NCI-H1105 treated with DMSO at 0.1 percent for 48 hours (cell line): ENCODE measurements around the gene DHFR.

Experiments used
- DNase-seq: peaks from one replicate; lab custom pipeline; 2025; lab: John Stamatoyannopoulos, UW

Gene DHFR

DNA sequence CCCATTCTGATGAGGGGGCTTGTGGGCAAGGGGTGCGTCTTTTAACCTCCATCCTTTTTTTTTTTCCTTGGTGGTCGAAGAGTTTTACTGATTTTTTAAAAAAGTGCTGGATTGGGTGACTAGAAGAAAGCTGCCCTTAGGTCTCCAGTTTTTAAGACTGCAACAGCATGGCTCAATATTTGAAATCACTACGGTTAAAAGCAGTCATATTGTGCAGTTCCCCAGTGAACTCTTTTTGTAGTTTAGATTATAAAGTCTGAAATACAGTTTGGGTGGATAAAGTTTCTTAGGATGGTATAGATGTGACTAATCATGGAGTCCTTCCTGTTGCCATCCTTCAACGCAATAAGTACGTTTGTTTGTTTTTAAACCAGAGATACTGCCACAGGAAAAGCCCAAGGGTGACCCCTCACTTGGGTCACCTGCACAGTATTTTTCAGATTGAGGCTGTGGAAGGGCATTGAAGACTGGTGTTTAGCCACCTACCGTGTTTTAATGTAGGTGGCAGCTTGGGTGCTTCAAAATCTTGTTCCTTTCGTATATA lies 520 bp upstream of the DHFR start:
- DNase-seq, result no peak

DNA sequence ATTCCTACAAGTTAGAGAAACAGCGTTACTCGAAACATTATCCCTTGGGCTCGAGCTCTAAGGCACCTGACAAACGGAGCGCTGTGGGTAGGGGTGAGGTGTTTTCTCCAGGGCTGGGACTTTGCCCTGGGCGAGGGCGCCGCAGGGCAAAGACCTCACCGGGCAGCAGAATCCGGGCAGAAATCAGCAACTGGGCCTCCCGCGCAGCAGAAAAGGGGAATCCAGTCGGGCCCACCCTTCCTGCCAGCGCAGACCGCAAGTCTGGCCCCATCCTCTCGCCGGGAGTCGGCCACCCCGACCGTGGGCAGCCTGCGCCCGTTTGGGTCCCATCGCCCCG lies 761 bp downstream of the DHFR start:
- peak; percentile 5 for DNase-seq

DNA sequence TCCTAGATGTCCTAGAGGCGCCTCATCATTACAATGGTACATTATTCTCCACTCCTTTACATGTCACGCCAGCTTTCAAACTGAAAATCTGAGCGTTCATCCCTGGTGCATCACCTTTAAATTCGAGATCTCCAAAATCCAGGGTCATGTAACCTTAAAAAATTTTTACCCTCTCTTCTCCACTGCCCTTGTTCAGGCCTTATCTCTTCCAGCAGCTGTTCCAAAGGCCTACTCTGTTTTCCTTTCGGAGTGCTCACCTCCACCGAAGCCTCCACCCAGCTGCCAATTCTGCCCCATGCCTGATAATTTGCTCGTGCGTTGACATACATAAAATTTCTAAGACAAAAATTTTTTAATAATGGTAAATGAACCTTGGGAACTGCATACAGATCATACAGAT lies 1.3 kb downstream of the DHFR start:
- no peak for DNase-seq

DNA sequence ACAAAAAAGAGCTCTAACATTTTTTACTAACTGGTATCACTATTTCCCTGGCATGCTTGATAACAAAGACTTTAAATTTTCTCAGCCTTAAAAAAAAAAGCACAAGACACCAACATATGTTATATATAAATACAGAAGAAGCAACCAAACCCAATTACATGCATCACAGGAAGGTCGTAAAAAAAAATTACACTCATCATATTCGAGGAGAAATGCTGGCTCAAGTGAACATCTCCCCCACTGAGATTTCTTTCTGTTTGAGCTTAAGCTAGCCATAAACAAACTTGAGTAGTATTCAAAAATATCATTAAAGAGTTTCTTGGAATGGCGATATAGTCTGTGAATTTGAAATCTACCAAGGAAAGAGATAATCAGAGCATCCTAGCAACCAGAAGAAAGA lies 7.9 kb downstream of the DHFR start:
- DNase-seq, result no peak

DNA sequence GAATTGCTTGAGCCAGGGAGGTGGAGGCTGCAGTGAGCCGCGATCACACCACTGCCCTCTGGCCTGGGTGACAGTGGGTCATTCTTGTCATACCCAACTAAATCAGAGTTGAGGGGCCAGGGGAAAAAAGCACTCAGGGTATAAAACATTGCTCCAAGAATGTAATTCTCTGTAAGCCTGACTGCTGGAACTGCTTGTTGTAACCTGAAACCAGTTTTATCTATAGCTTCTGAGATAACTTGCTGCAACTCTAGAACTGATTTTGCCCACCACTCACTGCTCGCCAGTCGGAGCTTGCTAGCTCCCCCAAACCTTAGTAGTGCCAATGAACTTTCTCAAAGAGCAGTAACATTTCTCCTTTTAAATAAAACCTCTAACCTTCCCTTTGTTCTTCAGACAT lies 9.9 kb downstream of the DHFR start:
- DNase-seq, result no peak

DNA sequence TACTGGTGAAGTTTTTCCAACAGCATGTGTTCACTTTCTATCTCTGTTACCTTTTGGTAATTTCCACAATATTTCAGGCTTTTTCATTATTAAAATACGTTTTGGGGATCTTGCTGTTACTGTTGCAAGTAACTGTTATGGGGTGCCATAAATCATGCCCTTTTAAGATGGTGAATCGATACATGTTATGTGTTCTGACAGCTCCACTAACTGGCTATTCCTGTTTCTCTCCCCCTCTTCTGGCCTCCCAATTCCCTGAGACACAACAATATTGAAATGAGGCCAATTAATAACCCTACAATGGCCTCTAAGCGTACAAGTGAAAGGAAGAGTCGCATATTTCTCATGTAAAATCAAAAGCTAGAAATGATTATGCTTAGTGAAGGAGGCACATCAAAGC lies 13.4 kb downstream of the DHFR start:
- DNase-seq, result no peak

DNA sequence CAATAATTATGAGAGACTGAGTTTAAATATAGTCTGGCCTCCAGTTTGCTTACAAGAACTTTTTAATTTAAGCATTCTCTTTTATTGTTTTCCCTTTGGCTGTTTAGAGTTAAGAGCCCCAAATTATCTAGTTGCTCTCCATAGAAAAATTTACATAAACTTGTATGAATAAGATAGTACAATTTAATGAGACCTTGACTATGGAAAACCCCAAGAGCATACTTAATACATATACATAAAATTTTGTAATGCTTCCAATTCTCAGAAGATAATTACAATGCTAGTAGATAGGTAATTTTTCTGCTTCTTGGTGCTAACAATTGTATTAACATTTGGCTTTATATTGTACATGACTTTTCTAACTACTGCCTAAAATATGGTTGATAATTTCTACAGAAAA lies 20.6 kb downstream of the DHFR start:
- DNase-seq, result no peak

DNA sequence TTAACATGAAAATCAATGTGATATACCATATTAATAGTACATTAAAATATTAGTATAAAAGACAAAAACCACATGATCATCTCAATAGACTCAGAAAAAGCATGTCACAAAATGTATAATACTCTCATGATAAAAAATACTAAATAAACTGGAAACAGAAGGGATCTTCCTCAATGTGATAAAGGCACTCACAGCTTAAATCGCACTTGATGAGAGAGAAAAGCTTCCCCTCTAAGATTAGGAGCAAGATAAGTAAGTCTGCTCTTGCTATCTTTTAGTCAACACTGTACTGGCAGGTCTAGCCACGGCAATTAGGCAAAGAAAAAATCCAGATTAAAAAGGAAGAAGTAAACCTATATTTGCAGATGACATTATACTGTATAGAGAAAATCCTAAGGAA lies 22.1 kb downstream of the DHFR start:
- no peak for DNase-seq

DNA sequence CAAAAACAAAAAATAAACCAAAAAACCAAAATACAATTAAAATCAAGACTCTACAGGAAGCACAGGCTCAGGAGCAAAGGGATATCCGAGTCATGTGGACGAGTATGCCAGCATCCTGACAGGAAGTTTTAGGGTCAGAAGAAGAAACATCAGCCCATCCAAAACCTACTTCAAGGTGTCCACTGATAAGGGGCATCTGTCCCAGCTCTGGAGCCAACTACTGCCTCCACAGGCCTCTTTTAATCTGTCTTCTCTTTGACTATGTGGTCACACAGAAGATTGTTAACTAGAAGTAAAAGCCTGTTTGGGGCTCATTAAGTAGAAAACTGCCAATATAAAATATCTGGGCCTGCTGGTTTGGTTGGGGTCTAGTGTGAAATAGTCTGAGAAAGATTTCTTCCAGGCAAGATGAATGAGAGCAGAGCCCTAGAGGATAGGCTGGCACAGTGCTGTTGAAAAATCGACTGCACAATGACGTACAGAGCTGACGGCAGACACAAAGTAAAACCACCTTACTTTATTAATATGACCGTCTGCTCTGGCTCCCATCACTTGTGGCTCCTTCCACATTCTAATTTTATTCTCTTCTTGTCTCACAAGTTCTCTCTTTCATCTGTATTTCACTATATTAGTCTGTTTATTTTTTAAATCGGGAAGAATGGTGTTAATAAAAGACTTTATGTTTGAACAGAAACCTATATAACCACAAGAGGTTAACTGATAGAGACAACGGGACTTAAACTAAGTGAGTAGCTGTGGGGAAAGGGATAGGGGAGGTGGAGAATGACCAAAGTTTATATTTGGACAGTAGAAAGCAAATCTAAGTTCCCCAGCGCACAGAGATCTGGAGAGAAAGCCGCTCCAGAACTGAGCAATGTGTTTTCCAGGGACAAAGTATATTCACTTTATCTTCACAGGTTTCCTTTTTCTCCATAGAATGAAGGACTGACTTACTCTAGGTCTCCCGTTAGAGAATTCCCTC lies 23.2 kb downstream of the DHFR start:
- DNase-seq, result no peak

DNA sequence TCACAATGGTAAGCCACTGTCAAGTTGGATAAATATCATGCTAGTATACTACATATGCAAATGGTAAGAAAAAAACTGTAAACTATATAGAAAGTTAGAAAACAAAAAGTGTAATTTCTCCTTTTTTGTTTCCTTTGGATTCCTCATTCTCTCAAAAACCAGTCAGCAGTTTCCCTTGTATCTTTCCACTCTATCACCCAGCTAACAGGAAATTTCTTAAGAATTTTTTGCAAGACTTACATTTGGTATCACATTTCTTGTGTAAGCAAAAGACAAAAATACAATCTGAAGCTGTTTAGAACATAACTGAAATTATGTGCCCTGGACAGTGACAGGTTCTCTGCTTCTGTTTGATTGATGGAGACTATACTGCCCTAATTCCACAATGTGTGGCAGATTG lies 25.5 kb downstream of the DHFR start:
- DNase-seq, result no peak

DNA sequence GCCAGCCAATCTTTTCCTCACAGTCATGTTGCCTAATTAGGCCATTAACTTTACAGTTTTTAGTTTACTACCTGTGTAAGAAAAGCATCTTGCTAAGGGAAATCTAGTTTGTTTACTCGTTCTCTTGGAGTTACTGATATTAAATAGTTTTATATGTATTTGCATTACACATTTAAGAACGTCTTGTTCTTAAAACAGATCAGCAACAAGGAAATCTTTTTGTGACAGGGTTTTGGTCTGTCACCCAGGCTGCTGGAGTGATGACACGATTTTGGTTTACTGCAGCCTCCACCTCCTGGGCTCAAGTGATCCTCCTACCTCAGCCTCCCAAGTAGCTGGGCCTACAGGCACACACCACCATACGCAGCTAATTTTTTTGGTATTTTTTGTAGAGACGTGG lies 29.6 kb downstream of the DHFR start:
- no peak for DNase-seq

DNA sequence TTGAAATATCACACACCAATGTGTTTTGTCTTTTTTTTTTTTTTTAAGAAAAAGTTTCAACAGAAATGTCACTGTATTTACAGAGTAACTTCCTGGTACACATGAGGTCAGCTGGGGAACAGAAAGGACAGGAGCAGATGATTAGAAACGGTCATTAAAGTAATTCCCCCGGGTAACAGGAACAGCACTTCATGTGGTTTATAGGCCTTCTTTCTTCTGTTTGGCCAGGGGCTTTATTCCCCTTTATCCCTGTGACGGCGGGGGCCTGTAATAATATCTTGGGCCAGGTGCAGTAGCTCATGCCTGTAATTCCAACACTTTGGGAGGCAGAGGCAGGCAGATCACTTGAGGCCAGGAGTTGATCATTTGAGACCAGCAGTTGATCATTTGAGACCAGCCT lies 30.8 kb downstream of the DHFR start:
- DNase-seq, result no peak

DNA sequence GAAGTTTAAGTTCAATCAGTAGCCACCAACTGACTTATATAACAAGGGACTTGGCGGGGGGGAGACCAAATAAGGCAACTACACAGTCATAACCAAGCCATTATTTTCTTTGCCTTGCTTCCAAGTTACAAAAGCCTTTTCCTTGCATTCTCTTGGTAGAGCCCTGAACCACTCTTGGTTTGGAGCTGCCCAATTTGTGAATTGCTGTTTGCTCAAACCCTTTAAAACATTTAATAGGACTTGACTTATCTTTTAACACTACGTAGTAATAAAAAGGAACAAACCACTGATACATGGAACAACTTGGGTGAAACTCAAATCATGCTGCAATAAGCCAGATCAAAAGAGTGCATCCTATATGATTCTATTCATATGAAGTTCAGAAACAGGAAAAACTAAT lies 32.0 kb downstream of the DHFR start:
- DNase-seq, result no peak

DNA sequence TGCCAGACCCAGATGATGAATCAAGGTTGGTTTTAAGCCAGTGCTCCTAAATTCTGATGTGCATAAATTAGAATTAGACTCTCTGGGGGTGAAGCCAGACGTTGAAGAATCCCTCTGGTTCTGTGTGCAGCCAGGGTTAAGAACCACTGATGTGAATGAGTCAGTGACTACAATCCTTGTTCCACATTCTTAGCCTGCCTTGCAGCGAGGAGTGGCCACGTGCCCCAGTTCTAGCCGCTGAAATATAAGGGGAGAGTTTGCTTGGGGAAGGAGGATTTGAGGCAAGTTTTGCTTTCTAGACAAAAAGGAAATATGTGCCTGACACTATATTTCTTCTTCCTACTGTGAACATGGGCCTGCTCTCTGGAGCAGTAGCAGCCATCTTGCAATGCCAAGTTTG lies 34.6 kb downstream of the DHFR start:
- DNase-seq, result no peak

DNA sequence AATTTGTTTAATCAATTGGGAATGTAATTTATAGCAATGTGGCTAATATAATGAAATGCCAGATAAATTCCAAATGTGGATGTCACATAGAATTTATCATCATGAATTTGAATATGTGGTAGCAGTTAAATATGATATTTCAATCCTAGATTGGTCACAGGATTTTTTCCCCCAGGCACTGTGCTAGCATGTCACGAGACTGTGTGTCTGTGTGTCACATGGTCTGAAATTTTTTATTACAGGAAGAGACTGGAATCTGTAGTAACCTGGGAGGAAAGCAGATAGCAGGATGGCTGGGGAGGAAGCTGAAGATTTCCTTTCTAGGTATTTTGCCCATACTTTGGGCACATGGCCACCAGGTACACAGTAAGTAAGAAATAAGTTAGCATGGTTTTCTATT lies 35.7 kb downstream of the DHFR start:
- DNase-seq, result no peak

DNA sequence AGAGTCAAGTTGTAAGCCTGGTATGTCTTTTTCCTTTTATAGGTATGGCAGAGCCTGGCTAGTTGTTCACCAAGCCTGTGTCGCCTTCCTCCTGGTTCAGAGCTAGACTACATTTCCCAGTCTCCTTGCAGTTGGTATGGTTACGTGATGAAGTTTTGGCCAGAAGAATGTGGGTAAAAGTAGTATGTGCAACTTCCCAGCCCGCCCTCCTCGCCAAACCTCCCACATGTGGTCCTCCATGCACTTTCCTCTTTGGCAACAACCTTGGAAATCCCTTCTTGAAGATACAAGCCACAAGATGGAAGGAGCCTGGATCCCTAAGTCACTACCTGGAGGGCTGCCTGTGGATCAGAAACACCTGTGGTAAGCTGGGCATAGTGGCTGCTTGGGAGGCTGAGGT lies 36.3 kb downstream of the DHFR start:
- no peak for DNase-seq

DNA sequence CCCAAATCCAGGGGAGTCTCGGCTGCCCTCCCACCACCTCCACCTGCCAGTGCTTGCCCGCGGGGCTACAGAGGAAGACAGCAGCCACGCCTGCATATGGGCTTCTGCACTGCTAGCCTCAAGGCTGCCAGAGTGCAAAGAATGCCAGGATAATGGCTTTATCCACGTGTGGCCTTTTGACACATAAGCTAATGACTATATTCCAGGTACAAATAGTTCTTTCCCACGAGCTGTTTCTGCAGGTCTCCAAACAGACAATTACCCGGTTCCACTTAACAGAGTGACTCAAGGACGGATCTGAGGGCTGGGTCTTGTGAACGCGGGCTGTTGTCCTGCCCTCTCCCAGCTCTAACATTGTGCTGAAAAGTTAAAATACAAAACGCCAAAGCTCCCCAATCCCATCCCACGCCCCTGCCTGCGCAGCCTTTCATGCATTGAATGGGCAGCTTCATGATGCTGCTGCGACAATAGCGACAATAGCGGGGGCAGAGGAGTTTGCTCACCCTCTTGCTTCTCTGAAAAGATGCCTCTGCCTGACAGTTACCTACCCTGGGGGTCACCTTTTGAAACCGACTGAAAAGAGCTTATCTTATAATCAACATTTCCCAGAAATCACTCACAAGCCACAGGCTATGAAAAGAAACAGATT lies 39.4 kb downstream of the DHFR start:
- DNase-seq, result no peak

DNA sequence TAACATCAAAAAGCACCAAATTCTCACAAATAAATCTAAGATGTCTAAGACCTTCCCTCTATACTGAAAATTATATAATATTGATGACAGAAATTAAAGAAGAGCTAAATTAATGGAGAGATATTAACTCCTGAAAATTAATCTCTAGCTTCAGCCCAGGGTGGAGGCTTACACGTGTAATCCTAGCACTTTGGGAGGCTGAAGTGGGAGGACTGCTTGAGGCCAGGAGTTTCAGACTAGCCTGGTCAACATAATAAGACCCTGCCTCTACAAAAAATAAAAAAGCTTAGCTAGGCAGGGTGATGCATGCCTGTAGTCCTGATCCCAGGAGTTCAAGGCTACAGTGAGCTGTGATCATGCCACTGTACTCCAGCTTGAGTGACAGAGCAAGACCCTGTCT lies 45.1 kb downstream of the DHFR start:
- no peak for DNase-seq

DNA sequence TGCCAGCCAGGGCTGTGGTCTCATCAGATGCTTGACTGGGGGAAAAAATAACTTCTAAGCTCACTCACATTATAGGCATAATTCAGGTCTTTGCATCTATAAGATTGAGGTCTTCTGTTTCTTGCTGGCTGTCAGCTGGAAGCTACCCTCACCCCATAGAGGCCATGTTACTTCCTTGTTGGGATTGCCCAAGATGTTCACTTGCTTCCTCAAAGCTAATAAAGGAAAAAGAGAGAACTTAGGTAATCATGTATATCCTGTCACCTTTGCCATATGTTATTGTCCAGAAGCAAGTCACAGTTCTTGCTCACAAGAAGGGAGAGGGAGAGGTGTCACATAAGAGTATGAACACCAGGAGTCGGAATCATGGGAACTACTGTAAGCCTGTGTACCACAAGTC lies 46.1 kb downstream of the DHFR start:
- no peak for DNase-seq

DNA sequence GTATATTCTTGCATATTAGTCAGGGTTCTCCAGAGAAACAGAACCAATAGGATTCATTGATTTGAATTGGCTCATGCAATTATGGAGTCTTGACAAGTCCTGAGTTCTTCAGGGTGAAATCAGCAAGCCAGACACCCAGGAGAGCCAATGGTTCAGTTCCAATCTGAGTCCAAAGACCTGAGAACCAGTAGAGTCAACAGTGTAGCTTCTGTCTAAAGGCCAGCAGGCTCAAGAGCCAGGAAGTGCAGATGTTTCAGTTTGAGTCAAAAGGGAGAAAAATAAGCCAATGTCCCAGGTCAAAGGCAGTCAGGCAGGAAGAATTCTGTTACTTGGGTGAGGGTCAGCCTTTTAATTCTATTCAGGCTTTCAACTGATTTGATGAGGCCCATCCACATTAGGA lies 47.0 kb downstream of the DHFR start:
- DNase-seq, result no peak

DNA sequence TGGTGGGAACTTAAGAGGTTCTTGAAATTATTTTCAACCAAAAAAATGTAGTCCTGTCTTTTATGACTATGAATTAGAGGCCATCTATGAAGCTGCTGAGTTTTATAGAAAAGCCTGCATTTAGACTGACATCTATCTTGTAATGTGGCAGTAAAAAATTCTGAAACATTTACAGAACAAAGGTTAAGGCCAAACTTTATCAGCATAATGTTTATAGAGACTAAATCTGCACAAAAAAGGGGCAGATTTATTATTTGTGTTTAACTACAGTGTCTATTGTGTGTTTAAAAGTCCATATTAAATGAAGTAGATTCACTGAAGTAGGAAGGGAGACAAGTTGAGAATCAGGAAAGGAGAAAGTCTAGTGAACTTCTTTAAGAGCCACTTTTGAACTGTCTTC lies 47.4 kb downstream of the DHFR start:
- no peak for DNase-seq

DNA sequence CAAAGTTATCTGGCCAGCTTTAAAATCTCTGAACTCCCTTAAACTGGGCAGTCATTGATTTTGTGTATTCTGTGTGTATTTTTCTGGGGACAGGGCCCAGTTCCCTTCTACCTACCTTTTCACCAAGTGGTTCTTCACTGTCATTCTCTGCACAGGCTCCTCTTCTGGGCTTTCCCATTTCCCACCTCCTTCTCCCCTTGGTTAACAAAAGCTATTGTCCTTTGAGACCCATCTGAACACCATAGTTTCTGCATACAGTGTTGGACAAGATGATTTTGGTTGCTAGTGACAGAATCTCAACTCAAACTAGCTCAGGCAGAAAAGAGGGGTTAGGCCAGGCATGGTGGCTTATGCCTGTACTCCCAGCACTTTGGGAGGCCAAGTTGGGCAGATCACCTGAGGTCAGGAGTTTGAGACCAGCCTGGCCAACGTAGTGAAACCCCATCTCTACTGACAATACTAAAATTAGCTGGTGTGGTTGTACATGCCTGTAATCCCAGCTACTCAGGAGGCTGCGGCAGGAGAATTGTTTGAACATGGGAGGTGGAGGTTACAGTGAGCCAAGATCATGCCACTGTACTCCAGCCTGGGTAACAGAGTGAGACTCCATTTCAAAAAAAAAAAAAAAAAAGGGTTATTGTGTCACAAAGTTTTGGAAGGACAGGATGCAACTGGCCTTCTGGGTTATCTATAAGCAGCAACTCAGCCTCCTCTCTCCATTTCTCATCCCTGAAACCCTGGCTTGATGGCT lies 53.7 kb downstream of the DHFR start:
- DNase-seq, result no peak

DNA sequence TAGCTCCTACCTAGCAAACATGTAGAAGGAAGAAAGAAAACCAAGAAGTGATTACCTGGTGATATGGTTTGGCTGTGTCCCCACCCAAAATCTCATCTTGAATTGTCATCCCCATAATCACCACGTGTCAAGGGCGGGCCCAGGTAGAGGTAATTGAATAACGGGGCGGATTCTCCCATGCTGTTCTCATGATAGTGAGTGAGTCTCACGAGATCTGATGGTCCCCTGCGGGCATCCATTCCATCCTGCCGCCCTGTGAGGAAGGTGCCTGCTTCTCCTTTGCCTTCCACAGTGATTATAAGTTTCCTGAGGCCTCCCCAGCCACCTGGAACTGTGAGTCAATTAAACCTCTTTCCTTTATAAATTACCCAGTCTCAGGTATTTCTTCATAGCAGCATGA lies 57.3 kb downstream of the DHFR start:
- no peak for DNase-seq
